H1 (cell line): ENCODE results near the gene MGAT5B. TPM values are rescaled to one million over a fixed set of nuclear protein-coding genes. Genes with fewer than 3 reads are reported as not detected.

Experiments used
- BACH1 ChIP-seq: IDR thresholded peaks from 2 replicates; pipeline ENCODE4 v1.6.1; 2012; ENCODE audit warnings: low read length, improper control_type of control experiment
- KDM1A ChIP-seq: fragments of 200-600, 300-600 bp; sonication (generic); IDR thresholded peaks from 2 replicates; pipeline ENCODE4 v1.7.1; 2016; ENCODE audit warnings: mild to moderate bottlenecking, low read length, borderline replicate concordance
- SP2 ChIP-seq: IDR thresholded peaks from 2 replicates; pipeline ENCODE4 v1.6.1; 2012; ENCODE audit warnings: mild to moderate bottlenecking, low read length, inconsistent platforms
- YY1 ChIP-seq: IDR thresholded peaks from 2 replicates; pipeline ENCODE4 v1.6.1; 2011; ENCODE audit warnings: low read depth, mild to moderate bottlenecking, low read length
- polyA plus RNA-seq, 7 experiments: library from polyadenylated mRNA; depleted of rRNA in 3 of 7; stranded (reverse) in 5 of 7; unstranded in 2 of 7; fragments of >200 nt in 5 of 7; fragments of 200-250 nt in 2 of 7; gene quantifications; 1 replicate in 5 of 7; 2 replicates in 1 of 7; 4 replicates in 1 of 7; pipeline versions ENCODE4 v1.2.1 to v1.2.3, GENCODE V29; 2011 to 2013; ENCODE audit warnings: missing spikeins in 2 of 7, mixed read lengths in 2 of 7
- total RNA-seq: library from RNA; stranded (reverse); fragmentation: NEBNext Ultra II Directional; extraction: Animal tissue kit (Norgen Biotek cat#: 25700); gene quantifications from 2 replicates; pipeline ENCODE4 v1.2.1, GENCODE V29; 2021
- TF ChIP-seq, protein P1 (sequence below): fragments of 300-600 bp; sonication (generic); IDR thresholded peaks from 2 replicates; pipeline ENCODE4 v1.7.1; 2012; ENCODE audit warnings: low read length, moderate library complexity, mild to moderate bottlenecking, inconsistent platforms; ENCODE audit not compliant: insufficient replicate concordance
- TF ChIP-seq, protein P2 (sequence below), 3 experiments: IDR thresholded peaks; 1 replicate in 2 of 3; 2 replicates in 1 of 3; pipeline versions ENCODE4 v1.5.1 to v1.6.1; 2011; ENCODE audit warnings: low read length in 3 of 3, mild to moderate bottlenecking in 3 of 3, inconsistent platforms in 2 of 3, low read depth in 1 of 3, moderate library complexity in 1 of 3; ENCODE audit not compliant: insufficient read depth in 1 of 3; ENCODE audit errors: control extremely low read depth in 1 of 3

MGAT5B gene
- total and polyA plus RNA-seq, 2 of the 8 experiments (the other 6 are each of a cell fraction or from before 2014, with no cell fraction given) = 7.9 to 8.2 TPM

DNA sequence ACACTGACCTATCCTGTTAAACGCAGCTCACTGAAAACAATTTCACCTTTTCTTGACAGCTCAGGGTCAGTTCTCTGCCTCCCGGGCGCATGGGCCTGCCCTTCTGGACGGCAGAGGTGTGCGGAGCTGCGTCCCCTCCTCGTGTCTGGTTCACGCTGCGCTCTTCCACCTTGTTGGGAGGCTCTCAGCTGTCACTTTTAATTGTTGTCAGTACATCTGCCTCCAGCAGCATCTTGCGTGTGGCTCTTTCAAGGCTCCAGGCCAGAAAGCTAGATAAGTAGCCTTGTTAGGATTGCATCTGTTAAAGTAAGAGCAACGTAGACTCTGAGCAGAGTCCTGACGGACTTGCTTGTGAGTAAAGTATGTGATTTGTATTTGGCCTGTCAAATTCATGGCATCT lies 59.4 kb downstream of the MGAT5B start (continued):
- TF ChIP-seq, protein P1, sequence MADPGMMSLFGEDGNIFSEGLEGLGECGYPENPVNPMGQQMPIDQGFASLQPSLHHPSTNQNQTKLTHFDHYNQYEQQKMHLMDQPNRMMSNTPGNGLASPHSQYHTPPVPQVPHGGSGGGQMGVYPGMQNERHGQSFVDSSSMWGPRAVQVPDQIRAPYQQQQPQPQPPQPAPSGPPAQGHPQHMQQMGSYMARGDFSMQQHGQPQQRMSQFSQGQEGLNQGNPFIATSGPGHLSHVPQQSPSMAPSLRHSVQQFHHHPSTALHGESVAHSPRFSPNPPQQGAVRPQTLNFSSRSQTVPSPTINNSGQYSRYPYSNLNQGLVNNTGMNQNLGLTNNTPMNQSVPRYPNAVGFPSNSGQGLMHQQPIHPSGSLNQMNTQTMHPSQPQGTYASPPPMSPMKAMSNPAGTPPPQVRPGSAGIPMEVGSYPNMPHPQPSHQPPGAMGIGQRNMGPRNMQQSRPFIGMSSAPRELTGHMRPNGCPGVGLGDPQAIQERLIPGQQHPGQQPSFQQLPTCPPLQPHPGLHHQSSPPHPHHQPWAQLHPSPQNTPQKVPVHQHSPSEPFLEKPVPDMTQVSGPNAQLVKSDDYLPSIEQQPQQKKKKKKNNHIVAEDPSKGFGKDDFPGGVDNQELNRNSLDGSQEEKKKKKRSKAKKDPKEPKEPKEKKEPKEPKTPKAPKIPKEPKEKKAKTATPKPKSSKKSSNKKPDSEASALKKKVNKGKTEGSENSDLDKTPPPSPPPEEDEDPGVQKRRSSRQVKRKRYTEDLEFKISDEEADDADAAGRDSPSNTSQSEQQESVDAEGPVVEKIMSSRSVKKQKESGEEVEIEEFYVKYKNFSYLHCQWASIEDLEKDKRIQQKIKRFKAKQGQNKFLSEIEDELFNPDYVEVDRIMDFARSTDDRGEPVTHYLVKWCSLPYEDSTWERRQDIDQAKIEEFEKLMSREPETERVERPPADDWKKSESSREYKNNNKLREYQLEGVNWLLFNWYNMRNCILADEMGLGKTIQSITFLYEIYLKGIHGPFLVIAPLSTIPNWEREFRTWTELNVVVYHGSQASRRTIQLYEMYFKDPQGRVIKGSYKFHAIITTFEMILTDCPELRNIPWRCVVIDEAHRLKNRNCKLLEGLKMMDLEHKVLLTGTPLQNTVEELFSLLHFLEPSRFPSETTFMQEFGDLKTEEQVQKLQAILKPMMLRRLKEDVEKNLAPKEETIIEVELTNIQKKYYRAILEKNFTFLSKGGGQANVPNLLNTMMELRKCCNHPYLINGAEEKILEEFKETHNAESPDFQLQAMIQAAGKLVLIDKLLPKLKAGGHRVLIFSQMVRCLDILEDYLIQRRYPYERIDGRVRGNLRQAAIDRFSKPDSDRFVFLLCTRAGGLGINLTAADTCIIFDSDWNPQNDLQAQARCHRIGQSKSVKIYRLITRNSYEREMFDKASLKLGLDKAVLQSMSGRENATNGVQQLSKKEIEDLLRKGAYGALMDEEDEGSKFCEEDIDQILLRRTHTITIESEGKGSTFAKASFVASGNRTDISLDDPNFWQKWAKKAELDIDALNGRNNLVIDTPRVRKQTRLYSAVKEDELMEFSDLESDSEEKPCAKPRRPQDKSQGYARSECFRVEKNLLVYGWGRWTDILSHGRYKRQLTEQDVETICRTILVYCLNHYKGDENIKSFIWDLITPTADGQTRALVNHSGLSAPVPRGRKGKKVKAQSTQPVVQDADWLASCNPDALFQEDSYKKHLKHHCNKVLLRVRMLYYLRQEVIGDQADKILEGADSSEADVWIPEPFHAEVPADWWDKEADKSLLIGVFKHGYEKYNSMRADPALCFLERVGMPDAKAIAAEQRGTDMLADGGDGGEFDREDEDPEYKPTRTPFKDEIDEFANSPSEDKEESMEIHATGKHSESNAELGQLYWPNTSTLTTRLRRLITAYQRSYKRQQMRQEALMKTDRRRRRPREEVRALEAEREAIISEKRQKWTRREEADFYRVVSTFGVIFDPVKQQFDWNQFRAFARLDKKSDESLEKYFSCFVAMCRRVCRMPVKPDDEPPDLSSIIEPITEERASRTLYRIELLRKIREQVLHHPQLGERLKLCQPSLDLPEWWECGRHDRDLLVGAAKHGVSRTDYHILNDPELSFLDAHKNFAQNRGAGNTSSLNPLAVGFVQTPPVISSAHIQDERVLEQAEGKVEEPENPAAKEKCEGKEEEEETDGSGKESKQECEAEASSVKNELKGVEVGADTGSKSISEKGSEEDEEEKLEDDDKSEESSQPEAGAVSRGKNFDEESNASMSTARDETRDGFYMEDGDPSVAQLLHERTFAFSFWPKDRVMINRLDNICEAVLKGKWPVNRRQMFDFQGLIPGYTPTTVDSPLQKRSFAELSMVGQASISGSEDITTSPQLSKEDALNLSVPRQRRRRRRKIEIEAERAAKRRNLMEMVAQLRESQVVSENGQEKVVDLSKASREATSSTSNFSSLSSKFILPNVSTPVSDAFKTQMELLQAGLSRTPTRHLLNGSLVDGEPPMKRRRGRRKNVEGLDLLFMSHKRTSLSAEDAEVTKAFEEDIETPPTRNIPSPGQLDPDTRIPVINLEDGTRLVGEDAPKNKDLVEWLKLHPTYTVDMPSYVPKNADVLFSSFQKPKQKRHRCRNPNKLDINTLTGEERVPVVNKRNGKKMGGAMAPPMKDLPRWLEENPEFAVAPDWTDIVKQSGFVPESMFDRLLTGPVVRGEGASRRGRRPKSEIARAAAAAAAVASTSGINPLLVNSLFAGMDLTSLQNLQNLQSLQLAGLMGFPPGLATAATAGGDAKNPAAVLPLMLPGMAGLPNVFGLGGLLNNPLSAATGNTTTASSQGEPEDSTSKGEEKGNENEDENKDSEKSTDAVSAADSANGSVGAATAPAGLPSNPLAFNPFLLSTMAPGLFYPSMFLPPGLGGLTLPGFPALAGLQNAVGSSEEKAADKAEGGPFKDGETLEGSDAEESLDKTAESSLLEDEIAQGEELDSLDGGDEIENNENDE = no peak
- TF ChIP-seq YY1 (no peak), BACH1 (no peak), SP2 (no peak), KDM1A (no peak)
- TF ChIP-seq, protein P2, sequence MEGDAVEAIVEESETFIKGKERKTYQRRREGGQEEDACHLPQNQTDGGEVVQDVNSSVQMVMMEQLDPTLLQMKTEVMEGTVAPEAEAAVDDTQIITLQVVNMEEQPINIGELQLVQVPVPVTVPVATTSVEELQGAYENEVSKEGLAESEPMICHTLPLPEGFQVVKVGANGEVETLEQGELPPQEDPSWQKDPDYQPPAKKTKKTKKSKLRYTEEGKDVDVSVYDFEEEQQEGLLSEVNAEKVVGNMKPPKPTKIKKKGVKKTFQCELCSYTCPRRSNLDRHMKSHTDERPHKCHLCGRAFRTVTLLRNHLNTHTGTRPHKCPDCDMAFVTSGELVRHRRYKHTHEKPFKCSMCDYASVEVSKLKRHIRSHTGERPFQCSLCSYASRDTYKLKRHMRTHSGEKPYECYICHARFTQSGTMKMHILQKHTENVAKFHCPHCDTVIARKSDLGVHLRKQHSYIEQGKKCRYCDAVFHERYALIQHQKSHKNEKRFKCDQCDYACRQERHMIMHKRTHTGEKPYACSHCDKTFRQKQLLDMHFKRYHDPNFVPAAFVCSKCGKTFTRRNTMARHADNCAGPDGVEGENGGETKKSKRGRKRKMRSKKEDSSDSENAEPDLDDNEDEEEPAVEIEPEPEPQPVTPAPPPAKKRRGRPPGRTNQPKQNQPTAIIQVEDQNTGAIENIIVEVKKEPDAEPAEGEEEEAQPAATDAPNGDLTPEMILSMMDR (IDR thresholded peaks at IDR 0.05; ENCODE audit: control extremely low read depth in 1 of 3, insufficient read depth in 1 of 3, low read depth in 1 of 3, low read length in 3 of 3) = no peak
